WTC11 (cell line): ENCODE results near the gene EPDR1. TPM values are rescaled to one million over a fixed set of nuclear protein-coding genes. Genes with fewer than 3 reads are reported as not detected.

Experiments
- ATAC-seq: fragments of 200-7000 bp; cut with Tn5 transposase; 2 replicates; pipeline ENCODE4 v1.10.0; 2021; ENCODE audit warnings: mild to moderate bottlenecking, moderate library complexity
- CTCF ChIA-PET: fragments of 300-600 bp; sonication (Branson Sonifier 250); formaldehyde crosslinking; loops from one replicate; lab custom pipeline; 2021; ENCODE audit warnings: antibody characterized with exemption; lab: Charles Lee
- POLR2A ChIA-PET: fragments of 350-600 bp; sonication (Branson Sonifier 250); formaldehyde crosslinking; loops from one replicate; lab custom pipeline; 2021; ENCODE audit warnings: antibody characterized with exemption; lab: Charles Lee
- DNase-seq: peaks from one replicate; pipeline ENCODE4 v3.0.0; 2021; ENCODE audit warnings: low spot score
- H3K27ac Mint-ChIP-seq: 2 replicates; pipeline ENCODE4 v1.8.0; 2021; ENCODE audit warnings: mixed read lengths
- H3K27me3 Mint-ChIP-seq: 2 replicates; pipeline ENCODE4 v1.8.0; 2021; ENCODE audit warnings: low read depth, mild to moderate bottlenecking, moderate library complexity, mixed read lengths
- H3K36me3 Mint-ChIP-seq: 2 replicates; pipeline ENCODE4 v1.8.0; 2021; ENCODE audit warnings: mixed read lengths
- H3K4me1 Mint-ChIP-seq: 2 replicates; pipeline ENCODE4 v1.8.0; 2022; ENCODE audit warnings: mixed read lengths
- H3K4me3 Mint-ChIP-seq: 2 replicates; pipeline ENCODE4 v1.8.0; 2021; ENCODE audit warnings: mild to moderate bottlenecking, moderate library complexity, mixed read lengths
- H3K9me3 Mint-ChIP-seq: 2 replicates; pipeline ENCODE4 v1.8.0; 2021; ENCODE audit warnings: mixed read lengths
- ATF1 ChIP-seq: sonication (generic); formaldehyde crosslinking; IDR thresholded peaks from 2 replicates; pipeline ENCODE4 v1.8.1; 2023; ENCODE audit warnings: mild to moderate bottlenecking, moderate library complexity, missing genetic modification reagents
- CREM ChIP-seq: sonication (generic); formaldehyde crosslinking; IDR thresholded peaks from 2 replicates; pipeline ENCODE4 v1.8.1; 2022; ENCODE audit warnings: mild to moderate bottlenecking, missing genetic modification reagents, moderate library complexity
- ESRRA ChIP-seq: sonication (generic); formaldehyde crosslinking; IDR thresholded peaks from 2 replicates; pipeline ENCODE4 v1.8.1; 2022; ENCODE audit warnings: mild to moderate bottlenecking, missing genetic modification reagents, borderline replicate concordance
- ETV6 ChIP-seq: sonication (generic); formaldehyde crosslinking; IDR thresholded peaks from 2 replicates; pipeline ENCODE4 v1.8.1; 2022; ENCODE audit warnings: mild to moderate bottlenecking, missing genetic modification reagents
- JAZF1 ChIP-seq: fragments of 250-450 bp; sonication (Bioruptor Pico); IDR thresholded peaks from 2 replicates; pipeline ENCODE4 v1.9.0; 2021; ENCODE audit warnings: moderate library complexity, mild to moderate bottlenecking, inconsistent platforms
- MYBL2 ChIP-seq: sonication (generic); formaldehyde crosslinking; IDR thresholded peaks from 2 replicates; pipeline ENCODE4 v1.8.1; 2023; ENCODE audit warnings: mild to moderate bottlenecking, moderate library complexity, missing genetic modification reagents
- NFE2L1 ChIP-seq: sonication (generic); formaldehyde crosslinking; IDR thresholded peaks from 2 replicates; pipeline ENCODE4 v1.8.1; 2023; ENCODE audit warnings: missing genetic modification reagents
- NR1H2 ChIP-seq: sonication (generic); formaldehyde crosslinking; IDR thresholded peaks from 2 replicates; pipeline ENCODE4 v1.9.0; 2021; ENCODE audit warnings: mild to moderate bottlenecking, moderate library complexity, missing genetic modification reagents
- RELA ChIP-seq: sonication (generic); formaldehyde crosslinking; IDR thresholded peaks from 2 replicates; pipeline ENCODE4 v1.8.1; 2022; ENCODE audit warnings: missing genetic modification reagents, mild to moderate bottlenecking, borderline replicate concordance
- SMAD3 ChIP-seq: sonication (generic); formaldehyde crosslinking; IDR thresholded peaks from 2 replicates; pipeline ENCODE4 v1.8.0; 2022; ENCODE audit warnings: missing genetic modification reagents, mild to moderate bottlenecking, borderline replicate concordance
- SMAD4 ChIP-seq: sonication (generic); formaldehyde crosslinking; IDR thresholded peaks from 2 replicates; pipeline ENCODE4 v1.8.0; 2022; ENCODE audit warnings: mild to moderate bottlenecking, missing genetic modification reagents
- TCF7 ChIP-seq: sonication (generic); formaldehyde crosslinking; IDR thresholded peaks from 2 replicates; pipeline ENCODE4 v1.8.0; 2022; ENCODE audit warnings: mild to moderate bottlenecking, low read depth, missing genetic modification reagents, moderate library complexity
- ZNF121 ChIP-seq: sonication (generic); formaldehyde crosslinking; IDR thresholded peaks from 2 replicates; pipeline ENCODE4 v1.8.0; 2023; ENCODE audit warnings: missing genetic modification reagents
- ZNF232 ChIP-seq: sonication (generic); formaldehyde crosslinking; IDR thresholded peaks from 2 replicates; pipeline ENCODE4 v1.8.0; 2022; ENCODE audit warnings: mild to moderate bottlenecking, missing genetic modification reagents
- ZNF317 ChIP-seq: sonication (generic); formaldehyde crosslinking; IDR thresholded peaks from 2 replicates; pipeline ENCODE4 v1.8.1; 2023; ENCODE audit warnings: low read depth, mild to moderate bottlenecking, moderate library complexity, missing genetic modification reagents, borderline replicate concordance
- ZNF423 ChIP-seq: fragments of 250-450 bp; sonication (Bioruptor Pico); IDR thresholded peaks from 2 replicates; pipeline ENCODE4 v2.1.2; 2022; ENCODE audit warnings: mild to moderate bottlenecking, moderate library complexity
- ZNF671 ChIP-seq: fragments of 250-450 bp; sonication (Bioruptor Pico); IDR thresholded peaks from 2 replicates; pipeline ENCODE4 v1.8.0; 2021; ENCODE audit warnings: mild to moderate bottlenecking
- total RNA-seq: library from RNA; stranded (reverse); gene quantifications from 3 replicates; pipeline ENCODE4 v1.2.3, GENCODE V29; 2021
- TF ChIP-seq, protein P1 (sequence below): fragments of 250-450 bp; sonication (Bioruptor Pico); IDR thresholded peaks from 2 replicates; pipeline ENCODE4 v2.1.2; 2022; ENCODE audit warnings: mild to moderate bottlenecking, moderate library complexity
- TF ChIP-seq, protein P2 (sequence below): sonication (generic); formaldehyde crosslinking; IDR thresholded peaks from 2 replicates; pipeline ENCODE4 v1.8.1; 2022; ENCODE audit warnings: low read depth, missing genetic modification reagents, borderline replicate concordance
- TF ChIP-seq, protein P3 (sequence below): sonication (generic); formaldehyde crosslinking; IDR thresholded peaks from 2 replicates; pipeline ENCODE4 v1.8.1; 2023; ENCODE audit warnings: mild to moderate bottlenecking, missing genetic modification reagents, moderate library complexity
- TF ChIP-seq, protein P4 (sequence below): fragments of 250-450 bp; sonication (Bioruptor Pico); conservative IDR thresholded peaks from 2 replicates; pipeline ENCODE4 v1.9.0; 2021; ENCODE audit warnings: mild to moderate bottlenecking
- TF ChIP-seq, protein P5 (sequence below): sonication (generic); formaldehyde crosslinking; IDR thresholded peaks from 2 replicates; pipeline ENCODE4 v1.8.1; 2022; ENCODE audit warnings: mild to moderate bottlenecking, moderate library complexity, missing genetic modification reagents
- TF ChIP-seq, protein P6 (sequence below): fragments of 250-450 bp; sonication (Bioruptor Pico); IDR thresholded peaks from 2 replicates; pipeline ENCODE4 v1.9.0; 2021; ENCODE audit warnings: mild to moderate bottlenecking
- TF ChIP-seq, protein P7 (sequence below): sonication (generic); formaldehyde crosslinking; IDR thresholded peaks from 2 replicates; pipeline ENCODE4 v1.8.0; 2023; ENCODE audit warnings: missing genetic modification reagents
- TF ChIP-seq, protein P8 (sequence below): sonication (generic); formaldehyde crosslinking; IDR thresholded peaks from 2 replicates; pipeline ENCODE4 v1.8.0; 2022; ENCODE audit warnings: mild to moderate bottlenecking, missing genetic modification reagents

Gene EPDR1
- total RNA-seq, 1 experiment from 2014 or later: 7.4 TPM

DNA sequence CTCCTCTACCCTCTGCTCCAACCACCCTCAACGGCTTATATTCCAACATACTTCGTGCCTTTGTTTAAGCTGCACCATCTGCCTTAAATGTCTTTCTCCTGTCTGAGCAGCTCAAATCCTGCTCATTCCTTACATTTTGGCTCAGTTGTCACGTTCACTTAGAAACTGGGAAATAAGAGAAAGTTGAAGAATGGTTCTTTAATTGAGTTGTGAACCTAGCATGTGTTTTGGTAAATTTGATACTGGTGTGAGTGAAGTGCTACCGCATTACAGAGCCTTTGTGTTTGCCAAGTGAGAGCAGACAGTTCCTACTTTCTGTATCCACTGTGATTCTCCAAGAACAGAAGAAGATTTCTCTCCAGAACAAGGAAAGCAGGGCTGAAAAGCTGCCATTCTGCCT is 54.3 kb downstream of the EPDR1 start:
- H3K4me3 Mint-ChIP-seq: no peak overlapping the region
- DNase-seq (no peak), ATAC-seq (no peak)
- no peaks in the 10 kb centered on the region for H3K27me3 Mint-ChIP-seq
- peaks cover 5% of the 10 kb centered on the region; the same call in 1 of the 2 replicates for H3K4me1 Mint-ChIP-seq
- no peaks in the 10 kb centered on the region for H3K36me3 Mint-ChIP-seq
- POLR2A ChIA-PET: no interaction called here
- no peak overlapping the region for H3K27ac Mint-ChIP-seq
- H3K9me3 Mint-ChIP-seq: no peaks in the 10 kb centered on the region
- CTCF ChIA-PET: interaction anchor here (0.7 to 0.8 kb wide), 2 partner anchors 9 to 96 kb away, joined by 3 read pairs; no protein-coding TSS in a partner anchor
- no peak for TF ChIP-seq MYBL2
- TF ChIP-seq, all 79 proteins: peak for 0

DNA sequence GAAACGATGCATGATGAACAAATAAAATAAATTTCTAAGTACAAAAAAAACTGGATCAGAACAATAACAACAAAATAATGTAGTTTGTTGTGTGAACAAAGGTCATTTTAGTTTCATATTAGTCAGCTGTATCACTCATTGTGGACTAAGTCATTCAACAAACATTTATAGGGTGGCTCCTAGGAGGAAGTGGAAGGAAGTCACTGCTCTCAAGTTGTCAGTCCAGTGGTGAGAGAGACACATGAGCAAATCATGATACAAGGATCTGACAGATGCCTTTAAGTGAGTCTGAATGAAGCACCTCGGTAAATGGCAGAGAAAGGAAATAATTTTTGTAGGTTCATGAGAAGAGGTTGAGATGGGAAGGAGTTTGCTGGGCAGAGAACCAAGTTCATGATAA is 56.8 kb downstream of the EPDR1 start:
- H3K36me3 Mint-ChIP-seq: no peaks in the 10 kb centered on the region
- H3K27me3 Mint-ChIP-seq: no peaks in the 10 kb centered on the region
- DNase-seq (no peak), ATAC-seq (no peak)
- CTCF ChIA-PET: no interaction called here
- no peaks in the 10 kb centered on the region for H3K9me3 Mint-ChIP-seq
- TF ChIP-seq, protein P1, sequence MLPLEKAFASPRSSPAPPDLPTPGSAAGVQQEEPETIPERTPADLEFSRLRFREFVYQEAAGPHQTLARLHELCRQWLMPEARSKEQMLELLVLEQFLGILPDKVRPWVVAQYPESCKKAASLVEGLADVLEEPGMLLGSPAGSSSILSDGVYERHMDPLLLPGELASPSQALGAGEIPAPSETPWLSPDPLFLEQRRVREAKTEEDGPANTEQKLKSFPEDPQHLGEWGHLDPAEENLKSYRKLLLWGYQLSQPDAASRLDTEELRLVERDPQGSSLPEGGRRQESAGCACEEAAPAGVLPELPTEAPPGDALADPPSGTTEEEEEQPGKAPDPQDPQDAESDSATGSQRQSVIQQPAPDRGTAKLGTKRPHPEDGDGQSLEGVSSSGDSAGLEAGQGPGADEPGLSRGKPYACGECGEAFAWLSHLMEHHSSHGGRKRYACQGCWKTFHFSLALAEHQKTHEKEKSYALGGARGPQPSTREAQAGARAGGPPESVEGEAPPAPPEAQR (CRISPR knock-in tag): no peak
- no peak for TF ChIP-seq ZNF671 (CRISPR knock-in tag)
- no peak for TF ChIP-seq ATF1 (CRISPR knock-in tag)
- TF ChIP-seq CREM (CRISPR knock-in tag): no peak
- TF ChIP-seq, protein P2, sequence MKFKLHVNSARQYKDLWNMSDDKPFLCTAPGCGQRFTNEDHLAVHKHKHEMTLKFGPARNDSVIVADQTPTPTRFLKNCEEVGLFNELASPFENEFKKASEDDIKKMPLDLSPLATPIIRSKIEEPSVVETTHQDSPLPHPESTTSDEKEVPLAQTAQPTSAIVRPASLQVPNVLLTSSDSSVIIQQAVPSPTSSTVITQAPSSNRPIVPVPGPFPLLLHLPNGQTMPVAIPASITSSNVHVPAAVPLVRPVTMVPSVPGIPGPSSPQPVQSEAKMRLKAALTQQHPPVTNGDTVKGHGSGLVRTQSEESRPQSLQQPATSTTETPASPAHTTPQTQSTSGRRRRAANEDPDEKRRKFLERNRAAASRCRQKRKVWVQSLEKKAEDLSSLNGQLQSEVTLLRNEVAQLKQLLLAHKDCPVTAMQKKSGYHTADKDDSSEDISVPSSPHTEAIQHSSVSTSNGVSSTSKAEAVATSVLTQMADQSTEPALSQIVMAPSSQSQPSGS: no peak
- TF ChIP-seq SMAD4: no peak
- TF ChIP-seq, protein P3, sequence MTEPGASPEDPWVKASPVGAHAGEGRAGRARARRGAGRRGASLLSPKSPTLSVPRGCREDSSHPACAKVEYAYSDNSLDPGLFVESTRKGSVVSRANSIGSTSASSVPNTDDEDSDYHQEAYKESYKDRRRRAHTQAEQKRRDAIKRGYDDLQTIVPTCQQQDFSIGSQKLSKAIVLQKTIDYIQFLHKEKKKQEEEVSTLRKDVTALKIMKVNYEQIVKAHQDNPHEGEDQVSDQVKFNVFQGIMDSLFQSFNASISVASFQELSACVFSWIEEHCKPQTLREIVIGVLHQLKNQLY (CRISPR knock-in tag): no peak
- TF ChIP-seq, protein P4, sequence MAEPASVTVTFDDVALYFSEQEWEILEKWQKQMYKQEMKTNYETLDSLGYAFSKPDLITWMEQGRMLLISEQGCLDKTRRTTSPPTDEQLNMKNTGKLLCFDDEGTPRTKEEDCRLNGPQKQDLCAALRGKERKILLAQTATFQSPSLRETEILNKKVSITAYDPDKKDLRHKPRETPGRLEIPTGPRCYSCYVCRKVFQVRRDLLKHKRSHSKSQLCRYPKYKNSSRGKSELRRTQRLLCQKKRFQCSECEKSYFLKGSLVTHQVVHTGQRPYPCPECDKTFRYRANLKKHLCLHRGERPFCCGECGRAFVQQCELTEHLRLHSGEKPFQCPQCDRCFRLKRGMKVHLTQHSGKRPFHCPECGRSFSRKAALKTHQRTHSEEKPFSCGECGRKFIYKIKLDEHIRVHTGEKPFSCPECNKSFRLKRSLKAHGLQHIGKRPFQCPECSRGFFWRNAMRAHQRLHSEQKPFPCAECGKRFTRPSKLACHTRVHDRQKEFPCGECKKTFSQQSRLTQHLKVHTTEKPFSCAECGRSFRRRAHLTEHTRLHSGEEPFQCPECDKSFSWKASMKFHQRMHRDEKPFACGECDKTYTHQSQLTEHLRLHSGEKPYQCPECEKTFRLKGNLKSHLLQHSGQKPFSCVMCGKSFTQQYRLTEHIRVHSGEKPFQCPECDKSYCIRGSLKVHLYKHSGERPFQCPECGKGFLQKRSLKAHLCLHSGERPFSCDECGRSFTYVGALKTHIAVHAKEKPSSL (CRISPR knock-in tag): no peak
- no peak for TF ChIP-seq ESRRA
- TF ChIP-seq, protein P5, sequence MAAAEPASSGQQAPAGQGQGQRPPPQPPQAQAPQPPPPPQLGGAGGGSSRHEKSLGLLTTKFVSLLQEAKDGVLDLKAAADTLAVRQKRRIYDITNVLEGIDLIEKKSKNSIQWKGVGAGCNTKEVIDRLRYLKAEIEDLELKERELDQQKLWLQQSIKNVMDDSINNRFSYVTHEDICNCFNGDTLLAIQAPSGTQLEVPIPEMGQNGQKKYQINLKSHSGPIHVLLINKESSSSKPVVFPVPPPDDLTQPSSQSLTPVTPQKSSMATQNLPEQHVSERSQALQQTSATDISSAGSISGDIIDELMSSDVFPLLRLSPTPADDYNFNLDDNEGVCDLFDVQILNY (CRISPR knock-in tag): no peak
- TF ChIP-seq, protein P6, sequence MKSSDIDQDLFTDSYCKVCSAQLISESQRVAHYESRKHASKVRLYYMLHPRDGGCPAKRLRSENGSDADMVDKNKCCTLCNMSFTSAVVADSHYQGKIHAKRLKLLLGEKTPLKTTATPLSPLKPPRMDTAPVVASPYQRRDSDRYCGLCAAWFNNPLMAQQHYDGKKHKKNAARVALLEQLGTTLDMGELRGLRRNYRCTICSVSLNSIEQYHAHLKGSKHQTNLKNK (CRISPR knock-in tag): no peak
- TF ChIP-seq RELA (CRISPR knock-in tag): no peak
- no peak overlapping the region for H3K27ac Mint-ChIP-seq
- POLR2A ChIA-PET: no interaction called here
- peaks cover 3% of the 10 kb centered on the region; the same call in 1 of the 2 replicates for H3K4me1 Mint-ChIP-seq
- H3K4me3 Mint-ChIP-seq: no peak overlapping the region

DNA sequence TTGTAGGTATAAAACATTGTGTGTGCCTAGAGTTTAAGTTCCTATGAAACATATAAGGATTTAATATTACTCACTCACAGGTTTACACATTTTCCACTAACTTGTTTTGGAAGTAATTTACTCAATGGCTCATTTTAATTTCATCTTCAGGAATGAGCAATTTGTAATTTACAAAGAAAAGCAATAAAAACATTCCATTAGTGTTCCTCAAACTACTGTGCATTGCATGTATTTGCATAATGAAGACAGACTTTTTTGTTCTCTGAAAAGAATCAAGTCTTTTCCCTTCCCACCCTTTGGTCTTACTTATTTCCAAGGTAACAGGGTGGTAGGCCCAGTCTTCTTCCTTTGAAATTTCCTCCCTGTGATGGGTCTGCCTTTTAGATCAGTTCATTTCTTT is 61.2 kb downstream of the EPDR1 start:
- peaks cover 26% of the 10 kb centered on the region for H3K27me3 Mint-ChIP-seq
- no peak overlapping the region for H3K27ac Mint-ChIP-seq
- ChIA-PET POLR2A (no interaction called here), CTCF (no interaction called here)
- no peak for ATAC-seq
- H3K9me3 Mint-ChIP-seq: no peaks in the 10 kb centered on the region
- no peak for DNase-seq
- H3K36me3 Mint-ChIP-seq: no peaks in the 10 kb centered on the region
- TF ChIP-seq, protein P7, sequence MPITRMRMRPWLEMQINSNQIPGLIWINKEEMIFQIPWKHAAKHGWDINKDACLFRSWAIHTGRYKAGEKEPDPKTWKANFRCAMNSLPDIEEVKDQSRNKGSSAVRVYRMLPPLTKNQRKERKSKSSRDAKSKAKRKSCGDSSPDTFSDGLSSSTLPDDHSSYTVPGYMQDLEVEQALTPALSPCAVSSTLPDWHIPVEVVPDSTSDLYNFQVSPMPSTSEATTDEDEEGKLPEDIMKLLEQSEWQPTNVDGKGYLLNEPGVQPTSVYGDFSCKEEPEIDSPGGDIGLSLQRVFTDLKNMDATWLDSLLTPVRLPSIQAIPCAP (CRISPR knock-in tag): no peak
- no peak for TF ChIP-seq ZNF317 (CRISPR knock-in tag)
- no peak for TF ChIP-seq ETV6 (CRISPR knock-in tag)
- no peak for TF ChIP-seq ZNF423 (CRISPR knock-in tag)
- no peak for TF ChIP-seq ZNF121 (CRISPR knock-in tag)
- no peak for TF ChIP-seq NR1H2
- no peak for TF ChIP-seq NFE2L1 (CRISPR knock-in tag)
- TF ChIP-seq JAZF1: no peak
- TF ChIP-seq, protein P8, sequence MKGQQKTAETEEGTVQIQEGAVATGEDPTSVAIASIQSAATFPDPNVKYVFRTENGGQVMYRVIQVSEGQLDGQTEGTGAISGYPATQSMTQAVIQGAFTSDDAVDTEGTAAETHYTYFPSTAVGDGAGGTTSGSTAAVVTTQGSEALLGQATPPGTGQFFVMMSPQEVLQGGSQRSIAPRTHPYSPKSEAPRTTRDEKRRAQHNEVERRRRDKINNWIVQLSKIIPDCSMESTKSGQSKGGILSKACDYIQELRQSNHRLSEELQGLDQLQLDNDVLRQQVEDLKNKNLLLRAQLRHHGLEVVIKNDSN (CRISPR knock-in tag): no peak
- TF ChIP-seq TCF7 (CRISPR knock-in tag): no peak
- TF ChIP-seq ZNF232 (CRISPR knock-in tag): no peak
- TF ChIP-seq SMAD3 (CRISPR knock-in tag): no peak
- peaks cover 3% of the 10 kb centered on the region for H3K4me1 Mint-ChIP-seq
- H3K4me3 Mint-ChIP-seq: no peak overlapping the region
